Fibroblast of villous mesenchyme (primary cell): ENCODE data around the gene TMEM101. TPM values are rescaled to one million over a fixed set of nuclear protein-coding genes. Genes with fewer than 3 reads are reported as not detected.
A peak's percentile ranks its signal among the peaks of the same experiment; 100 is the strongest.
"Not testable (repeated sequence)": the region's sequence is repeated elsewhere in the genome, so short reads cannot be mapped to it uniquely, and the experiment has no call there.

ENCODE experiments used
- DNase-seq: peaks from one replicate; pipeline ENCODE4 v3.0.0-alpha.2; 2010; ENCODE audit warnings: low read depth
- H3K4me3 ChIP-seq: 2 replicates; pipeline ENCODE4 v1.5.1; 2011; ENCODE audit warnings: low read depth, mild to moderate bottlenecking, low read length
- total RNA-seq: library from RNA; depleted of rRNA; stranded (reverse); fragments of >200 nt; gene quantifications from 2 replicates; pipeline ENCODE4 v1.2.3, GENCODE V29; 2012
- TF ChIP-seq, protein P1 (sequence below): IDR thresholded peaks from 2 replicates; pipeline ENCODE4 v1.5.1; 2012; ENCODE audit warnings: low read depth, mild to moderate bottlenecking, low read length; ENCODE audit not compliant: insufficient read depth

Gene TMEM101
- total RNA-seq, 1 donor: 40.2 TPM

DNA sequence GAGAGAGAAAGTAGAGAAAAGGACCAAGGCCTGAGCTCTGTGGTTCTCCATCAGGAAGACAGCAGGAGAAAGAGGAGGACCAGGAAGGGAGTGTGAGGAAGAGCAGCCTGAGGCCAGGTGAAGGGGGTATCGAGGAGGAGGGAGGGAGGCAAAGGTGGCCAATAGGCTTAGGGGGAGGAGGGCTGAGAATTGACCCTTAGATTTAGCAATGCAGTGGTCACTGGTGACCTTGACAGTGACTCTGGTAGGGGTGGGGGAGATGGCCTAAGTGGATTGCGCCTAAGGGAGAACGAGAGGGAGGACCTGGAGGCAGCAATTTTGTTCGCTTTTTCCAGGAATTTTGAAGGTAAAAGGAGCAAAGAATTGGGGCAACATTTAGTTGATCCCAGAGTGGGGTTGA is 15.7 kb downstream of the TMEM101 start:
- TF ChIP-seq, protein P1, sequence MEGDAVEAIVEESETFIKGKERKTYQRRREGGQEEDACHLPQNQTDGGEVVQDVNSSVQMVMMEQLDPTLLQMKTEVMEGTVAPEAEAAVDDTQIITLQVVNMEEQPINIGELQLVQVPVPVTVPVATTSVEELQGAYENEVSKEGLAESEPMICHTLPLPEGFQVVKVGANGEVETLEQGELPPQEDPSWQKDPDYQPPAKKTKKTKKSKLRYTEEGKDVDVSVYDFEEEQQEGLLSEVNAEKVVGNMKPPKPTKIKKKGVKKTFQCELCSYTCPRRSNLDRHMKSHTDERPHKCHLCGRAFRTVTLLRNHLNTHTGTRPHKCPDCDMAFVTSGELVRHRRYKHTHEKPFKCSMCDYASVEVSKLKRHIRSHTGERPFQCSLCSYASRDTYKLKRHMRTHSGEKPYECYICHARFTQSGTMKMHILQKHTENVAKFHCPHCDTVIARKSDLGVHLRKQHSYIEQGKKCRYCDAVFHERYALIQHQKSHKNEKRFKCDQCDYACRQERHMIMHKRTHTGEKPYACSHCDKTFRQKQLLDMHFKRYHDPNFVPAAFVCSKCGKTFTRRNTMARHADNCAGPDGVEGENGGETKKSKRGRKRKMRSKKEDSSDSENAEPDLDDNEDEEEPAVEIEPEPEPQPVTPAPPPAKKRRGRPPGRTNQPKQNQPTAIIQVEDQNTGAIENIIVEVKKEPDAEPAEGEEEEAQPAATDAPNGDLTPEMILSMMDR: no peak
- DNase-seq: no peak
- no peak overlapping the region for H3K4me3 ChIP-seq

DNA sequence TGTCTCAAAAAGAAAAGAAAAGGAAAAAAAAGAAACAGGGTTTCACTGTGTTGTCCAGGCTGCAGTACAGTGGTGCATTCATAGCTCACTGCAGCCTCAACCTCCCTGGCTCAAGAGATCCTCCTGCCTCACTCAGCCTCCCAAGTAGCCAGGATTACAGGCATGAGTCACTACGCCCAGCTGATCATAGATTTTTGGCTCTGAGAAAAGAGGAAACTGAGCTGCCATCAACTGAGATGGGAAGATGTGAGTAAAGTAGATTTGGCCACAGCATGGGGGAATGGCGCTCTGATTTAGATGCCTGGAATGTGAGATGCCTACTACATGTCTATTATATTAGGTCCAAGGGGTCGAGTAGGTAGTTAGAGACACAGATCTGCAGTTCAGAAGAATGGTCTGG is 16.2 kb downstream of the TMEM101 start:
- TF ChIP-seq, protein P1: no peak
- H3K4me3 ChIP-seq: no peak overlapping the region
- no peak for DNase-seq

DNA sequence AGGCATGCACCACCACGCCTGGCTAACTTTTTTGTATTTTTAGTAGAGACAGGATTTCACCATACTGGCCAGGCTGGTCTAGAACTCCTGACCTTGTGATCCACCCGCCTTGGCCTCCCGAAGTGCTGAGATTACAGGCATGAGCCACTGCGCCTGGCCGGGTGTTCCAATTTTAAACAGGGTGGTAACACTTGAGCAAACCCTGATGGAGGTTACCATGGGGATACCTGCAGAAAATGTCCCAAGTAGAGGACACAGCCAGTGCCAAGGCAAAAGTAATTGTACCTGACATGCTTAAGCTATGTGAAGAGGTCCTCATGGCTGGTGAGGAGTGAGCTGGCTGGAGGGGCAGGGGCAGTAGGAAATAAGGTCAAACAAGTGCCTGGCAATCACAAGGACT is 17.6 kb downstream of the TMEM101 start:
- not testable (repeated sequence) for DNase-seq, H3K4me3 ChIP-seq

DNA sequence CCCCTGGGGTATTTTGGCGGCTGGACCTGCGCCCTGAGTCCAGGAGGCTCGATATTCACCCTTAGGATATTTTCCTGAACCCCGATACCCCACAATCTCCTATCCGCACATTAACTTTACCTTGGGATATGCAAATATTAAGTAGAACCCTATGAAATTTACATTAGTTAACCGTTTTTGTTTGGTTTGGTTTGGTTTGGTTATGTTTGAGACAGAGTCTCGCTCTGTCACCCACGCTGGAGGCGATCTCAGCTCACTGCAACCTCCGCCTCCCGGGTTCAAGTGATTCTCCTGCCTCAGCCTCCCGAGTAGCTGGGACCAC is 19.7 kb downstream of the TMEM101 start:
- H3K4me3 ChIP-seq: no peak overlapping the region
- TF ChIP-seq, protein P1: no peak
- no peak for DNase-seq

DNA sequence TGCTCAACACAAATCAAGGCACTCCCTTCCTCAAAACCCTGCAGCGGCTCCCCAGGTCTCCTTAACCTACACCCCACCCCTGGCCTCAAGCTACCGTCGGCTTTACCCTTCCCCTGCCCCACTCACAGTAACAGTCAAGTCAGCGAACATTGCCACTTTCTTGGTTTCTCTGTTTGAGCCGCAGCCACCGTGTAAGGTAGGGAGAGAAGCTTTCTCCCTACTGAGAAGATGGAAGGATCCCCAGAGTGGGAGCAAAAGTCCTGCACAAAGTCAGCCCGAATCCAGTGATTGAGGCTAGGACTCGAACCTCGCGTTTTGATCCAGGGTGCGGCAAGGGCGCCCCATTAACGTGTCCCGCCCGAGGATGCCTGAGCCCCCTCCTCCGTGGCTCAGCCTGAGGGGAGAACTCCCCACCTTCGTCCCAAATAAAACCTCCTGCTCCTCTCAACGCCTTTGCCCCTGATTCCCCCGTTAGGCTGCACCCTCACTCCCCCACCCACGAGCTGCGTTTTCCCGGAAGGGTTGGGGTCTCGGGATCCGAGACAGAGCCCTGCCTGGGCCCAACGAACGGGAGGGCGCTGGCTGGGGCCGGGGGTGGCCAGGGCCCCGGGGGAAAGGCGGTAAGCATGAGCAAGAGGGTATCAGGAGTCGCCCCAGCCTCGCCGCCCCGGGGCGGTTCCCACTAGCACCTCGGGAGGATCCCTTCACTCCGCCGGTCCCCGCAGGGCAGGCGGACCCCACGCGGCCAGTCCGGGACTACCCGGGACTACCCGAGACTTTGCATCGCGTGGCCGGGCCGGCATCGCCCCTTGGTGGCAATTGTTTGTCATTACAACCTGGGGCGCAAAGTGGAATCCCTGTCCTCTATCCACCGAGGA is 20.3 kb downstream of the TMEM101 start:
- TF ChIP-seq, protein P1: peak; percentile 83
- DNase-seq: peak; percentile 53
- H3K4me3 ChIP-seq: peak overlapping the region; percentile 41

DNA sequence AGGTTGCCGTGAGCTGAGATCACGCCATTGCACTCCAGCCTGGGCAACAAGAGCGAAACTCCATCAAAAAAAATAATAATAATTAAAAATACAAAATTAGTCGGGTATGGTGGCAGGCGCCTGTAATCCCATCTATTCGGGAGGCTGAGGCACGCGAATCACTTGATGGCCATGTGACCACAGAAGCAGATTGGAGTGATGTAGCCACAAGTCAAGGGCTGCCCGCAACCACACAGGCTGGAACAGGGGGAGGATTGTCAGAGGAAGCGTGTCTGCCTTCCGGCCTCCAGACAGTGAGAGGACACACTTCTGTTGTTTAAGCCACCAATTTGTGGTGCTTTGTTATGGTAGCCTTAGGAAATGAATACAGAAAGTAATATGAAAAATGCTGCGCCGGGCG is 22.1 kb downstream of the TMEM101 start:
- DNase-seq: no peak
- TF ChIP-seq, protein P1: no peak
- H3K4me3 ChIP-seq: no peak overlapping the region

DNA sequence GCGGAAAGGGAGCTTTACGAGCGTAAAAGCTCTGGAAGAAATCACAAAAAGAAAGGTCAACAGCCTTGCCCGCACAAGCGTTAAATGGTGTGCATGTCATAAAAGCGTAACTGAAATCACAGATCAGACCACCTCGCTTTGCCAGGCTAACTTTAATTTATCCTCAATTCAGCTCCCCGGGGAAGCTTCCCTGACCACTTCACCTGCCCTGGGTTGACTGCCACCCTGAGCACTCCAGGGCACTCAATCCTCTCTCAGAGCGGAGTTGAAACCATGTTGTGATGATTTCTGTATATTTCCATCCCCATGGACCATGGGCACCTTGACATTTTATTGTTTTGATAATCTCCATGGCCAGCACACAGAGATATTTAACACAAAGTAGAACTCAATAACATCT is 26.5 kb downstream of the TMEM101 start:
- TF ChIP-seq, protein P1: no peak
- DNase-seq: no peak
- no peak overlapping the region for H3K4me3 ChIP-seq
